Pancreas (tissue), 10 donors: Measurements from ENCODE around the gene TSBP1. TPM values are rescaled to one million over a fixed set of nuclear protein-coding genes. Genes with fewer than 3 reads are reported as not detected.

Experiments
- ATAC-seq, 4 donors: fragments of 200-7000 bp; cut with Tn5 transposase; one replicate each; pipeline versions ENCODE4 v1.8.0 to v1.9.1; 2020; ENCODE audit warnings: mild to moderate bottlenecking in 4 of 4, moderate library complexity in 4 of 4
- DNase-seq, 6 donors: peaks; one replicate each; pipeline ENCODE4 v3.0.0-alpha.2; 2020
- FAIRE-seq: peaks from 2 replicates; lab custom pipeline; 2012; peaks lifted over from hg19 to GRCh38; lab: Jason Lieb, UNC
- H3K27ac ChIP-seq, 4 donors: fragments of 200-600 bp; sonication (generic); 1 replicate in 3 of 4; 2 replicates in 1 of 4; pipeline versions ENCODE4 v1.5.0 to v1.8.0; 2020
- H3K27me3 ChIP-seq, 4 donors: fragments of 200-600 bp; one replicate each; pipeline ENCODE4 v1.8.0; 2021
- H3K36me3 ChIP-seq, 3 donors: fragments of 200-600 bp; sonication (generic) in 1 of 3; one replicate each; pipeline versions ENCODE4 v1.5.0 to v1.8.0; 2020 to 2021
- H3K4me1 ChIP-seq, 3 donors: fragments of 200-600 bp; one replicate each; pipeline ENCODE4 v1.8.0; 2021
- H3K4me3 ChIP-seq, 4 donors: fragments of 200-600 bp; sonication (generic) in 2 of 4; one replicate each; pipeline versions ENCODE4 v1.5.0 to v1.8.0; 2020 to 2021
- H3K9me3 ChIP-seq, 4 donors: fragments of 200-600 bp; one replicate each; pipeline ENCODE4 v1.8.0; 2021
- CTCF ChIP-seq, 4 donors: fragments of 200-600 bp; sonication (generic) in 3 of 4; IDR thresholded peaks; one replicate each; pipeline versions ENCODE4 v1.5.0 to v1.8.0; 2021; ENCODE audit warnings: antibody characterized with exemption in 4 of 4
- WGBS, 2 donors: extraction: QIAGEN DNeasy Blood & Tissue Kit; methylation state at CpG; one replicate each; pipeline ENCODE4 v1.1.7; 2013; 5-methylcytosine and 5-hydroxymethylcytosine counted together
- intact Hi-C, 3 donors: fragments of 100-400 bp; cut with DNase I; formaldehyde crosslinking; loops; one replicate each; pipeline versions ENCODE4 v1.11.1 to v1.14.2; 2022
- polyA plus RNA-seq, 2 donors: library from polyadenylated mRNA; stranded (reverse); fragments of 200-250 nt; gene quantifications; one replicate each; pipeline ENCODE4 v1.2.3, GENCODE V29; 2013
- total RNA-seq, 6 donors: library from RNA; stranded (reverse); fragmentation: NEBNext Ultra II Directional in 4 of 6; extraction: Animal tissue kit (Norgen Biotek cat#: 25700) in 4 of 6; gene quantifications; one replicate each; pipeline versions ENCODE4 v1.2.1 to v1.2.4, GENCODE V29; 2021 to 2023
- donor health status: healthy with polysubstance abuse.
- donor health status: DM: no; HTN: no; CAD: no; lungs with moderate emphysema.
- donor health status: DM: no; HTN: no; CAD: no.
- donor health status: control.
- donor health status: control.
- donor health status: Bipolar disorder and iron deficiency.
- donor health status: DM: yes; HTN: yes; CAD: no.
- donor health status: DM: no; HTN: no; CAD: no.
- donor health status: DM: no; HTN: no; CAD: no.
- donor health status: DM: yes; HTN: yes; CAD: no.

The TSBP1 gene
- total and polyA plus RNA-seq, 8 donors, result not detected

GRCh38 chr6:32340242-32340641 is 31.5 kb downstream of the TSBP1 start:
- 70 to 83% methylated on average over 2 of the region's 2 CpGs for WGBS, 2 donors
- Histone ChIP-seq H3K27me3 (no peaks in the 10 kb centered on the region), H3K9me3 (no peaks in the 10 kb centered on the region), H3K36me3 (no peaks in the 10 kb centered on the region), H3K4me1 (no peaks in the 10 kb centered on the region), H3K27ac (no peak overlapping the region), H3K4me3 (no peak overlapping the region)
- FAIRE-seq, result no peak
- ATAC-seq, result no peak
- no peak for TF ChIP-seq CTCF (IDR thresholded peaks at IDR 0.05)
- intact Hi-C loops, result no loop called here
- DNase-seq, result no peak

- ATAC-seq (no peak), DNase-seq (no peak), FAIRE-seq (no peak)
- Histone ChIP-seq H3K4me1 (no peaks in the 10 kb centered on the region), H3K4me3 (no peak overlapping the region), H3K9me3 (no peaks in the 10 kb centered on the region), H3K27ac (no peak overlapping the region), H3K36me3 (no peaks in the 10 kb centered on the region), H3K27me3 (no peaks in the 10 kb centered on the region)
- intact Hi-C loops, result no loop called here
- no peak for TF ChIP-seq CTCF (IDR thresholded peaks at IDR 0.05)
- 68 to 87% methylated on average over 4 of the region's 4 CpGs for WGBS, 2 donors
Observed at GRCh38 chr6:32337186-32337805, 34.4 kb downstream of the TSBP1 start.

- Histone ChIP-seq H3K36me3 (no peaks in the 10 kb centered on the region), H3K27ac (no peak overlapping the region), H3K27me3 (no peaks in the 10 kb centered on the region), H3K9me3 (no peaks in the 10 kb centered on the region), H3K4me1 (no peaks in the 10 kb centered on the region), H3K4me3 (no peak overlapping the region)
- FAIRE-seq, result no peak
- intact Hi-C loops, result no loop called here
- 56 to 67% methylated on average over 1 of the region's 1 CpG for WGBS, 2 donors
- ATAC-seq, result no peak
- DNase-seq, result no peak
- TF ChIP-seq CTCF (IDR thresholded peaks at IDR 0.05), result no peak
Observed at GRCh38 chr6:32332433-32332832, 39.3 kb downstream of the TSBP1 start.

DNA sequence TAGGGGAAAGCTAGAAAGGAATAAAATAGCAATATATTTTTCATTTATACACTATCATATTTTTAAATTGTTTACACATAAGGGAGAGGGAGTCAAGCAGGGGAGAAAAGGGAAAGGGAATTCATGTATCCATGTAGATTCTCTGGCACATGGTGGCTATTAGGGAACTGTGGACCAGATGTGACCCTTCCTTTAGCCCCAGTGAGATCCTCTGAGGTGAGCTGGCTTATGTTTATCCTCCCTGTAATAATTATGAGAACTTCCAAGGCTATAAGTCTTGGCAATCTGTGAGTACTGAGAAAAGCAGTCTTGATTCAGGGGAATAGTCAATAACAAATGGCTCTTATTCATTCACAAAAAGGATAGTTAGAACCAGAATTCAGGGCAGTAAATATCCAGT is 42.6 kb downstream of the TSBP1 start:
- intact Hi-C loops, result no loop called here
- ATAC-seq (no peak), DNase-seq (no peak), FAIRE-seq (no peak)
- H3K4me3 ChIP-seq, result no peak overlapping the region
- no peak for TF ChIP-seq CTCF (IDR thresholded peaks at IDR 0.05)
- no peaks in the 10 kb centered on the region for H3K27me3 ChIP-seq
- H3K9me3 ChIP-seq, result no peaks in the 10 kb centered on the region
- H3K36me3 ChIP-seq, result no peaks in the 10 kb centered on the region
- H3K4me1 ChIP-seq, result no peaks in the 10 kb centered on the region
- H3K27ac ChIP-seq, result no peak overlapping the region

- DNase-seq (no peak), FAIRE-seq (no peak), ATAC-seq (no peak)
- Histone ChIP-seq H3K4me1 (no peaks in the 10 kb centered on the region), H3K4me3 (no peak overlapping the region), H3K27ac (no peak overlapping the region), H3K36me3 (no peaks in the 10 kb centered on the region), H3K9me3 (no peaks in the 10 kb centered on the region), H3K27me3 (no peaks in the 10 kb centered on the region)
- no peak for TF ChIP-seq CTCF (IDR thresholded peaks at IDR 0.05)
- WGBS, 2 donors, result 77 to 80% methylated on average over 3 of the region's 3 CpGs
- intact Hi-C loops, result no loop called here
Observed at GRCh38 chr6:32327103-32327502, 44.6 kb downstream of the TSBP1 start.
